ENCODE measurements around the gene INSR. TPM values are rescaled to one million over a fixed set of nuclear protein-coding genes. Genes with fewer than 3 reads are reported as not detected.

INSR gene
- total and polyA plus RNA-seq, 2 experiments from 2014 or later = 19.2 to 52.1 TPM

DNA sequence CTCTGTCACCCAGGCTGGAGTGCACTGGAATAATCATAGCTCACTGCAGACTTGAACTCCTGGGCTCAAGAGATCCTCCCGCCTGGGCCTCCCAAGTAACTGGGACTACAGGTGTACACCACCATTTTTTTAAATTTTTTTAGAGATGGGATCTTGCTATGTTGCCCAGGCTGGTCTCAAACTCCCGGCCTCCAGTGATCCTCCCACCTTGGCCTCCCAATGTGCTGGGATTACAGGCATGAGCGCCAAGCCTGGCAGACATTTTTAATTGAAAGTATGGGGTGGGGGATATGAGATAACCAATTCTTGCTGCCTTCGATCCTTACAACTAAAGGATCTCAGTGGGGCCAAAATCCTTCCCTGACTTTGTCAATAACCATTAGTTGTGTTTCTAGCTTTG is 132.9 kb downstream of the INSR start:
- H3K36me3 ChIP-seq (ENCODE audit: insufficient read depth) = peaks cover 7% of the 10 kb centered on the region; the same call in 1 of the 2 replicates
- H3K36me3 Mint-ChIP-seq (ENCODE audit: low read depth) = peaks cover 34% of the 10 kb centered on the region
- no peak overlapping the region for H3K27ac Mint-ChIP-seq

More for the DNA sequence above, 132.9 kb downstream of the INSR start:
- no peaks in the 10 kb centered on the region for H3F3A ChIP-seq (replicated peaks; ENCODE audit: low read depth)
- no peaks in the 10 kb centered on the region for H4K20me1 ChIP-seq (replicated peaks; ENCODE audit: insufficient read depth)
- Mint-ChIP-seq H3K4me1 (no peaks in the 10 kb centered on the region), H3K4me3 (no peak overlapping the region), H3K27me3 (ENCODE audit: insufficient read depth, low read depth, poor library complexity) (peaks cover 2% of the 10 kb centered on the region), H3K9me3 (no peaks in the 10 kb centered on the region)
- no peak for ATAC-seq
- H3K27ac ChIP-seq (ENCODE audit: low read depth) = no peak overlapping the region
- H3K4me1 ChIP-seq (ENCODE audit: insufficient read depth) = no peaks in the 10 kb centered on the region
- no peak for DNase-seq (ENCODE audit: low spot score)
- peaks cover 4% of the 10 kb centered on the region; the same call in 1 of the 2 replicates for H3K9me2 ChIP-seq (ENCODE audit: insufficient read depth)
- TF ChIP-seq POLR2AphosphoS5 (IDR thresholded peaks at IDR 0.05; ENCODE audit: low read depth) (no peak), JUNB (IDR thresholded peaks at IDR 0.05; ENCODE audit: unreplicated experiment) (no peak), ZNF331 (CRISPR knock-in tag; IDR thresholded peaks at IDR 0.05; ENCODE audit: low read depth) (no peak), EZH2phosphoT487 (IDR thresholded peaks at IDR 0.05; ENCODE audit: unreplicated experiment) (no peak), ZNF114 (CRISPR knock-in tag; IDR thresholded peaks at IDR 0.05) (no peak), STAT1 (IDR thresholded peaks at IDR 0.05; ENCODE audit: unreplicated experiment) (no peak), CREB1 (CRISPR knock-in tag; IDR thresholded peaks at IDR 0.05; ENCODE audit: low read depth) (no peak), NANOG (IDR thresholded peaks at IDR 0.05; ENCODE audit: borderline replicate concordance) (no peak), EZH2 (IDR thresholded peaks at IDR 0.05; ENCODE audit: low read depth, unreplicated experiment) (no peak)
- TF ChIP-seq, protein P1, sequence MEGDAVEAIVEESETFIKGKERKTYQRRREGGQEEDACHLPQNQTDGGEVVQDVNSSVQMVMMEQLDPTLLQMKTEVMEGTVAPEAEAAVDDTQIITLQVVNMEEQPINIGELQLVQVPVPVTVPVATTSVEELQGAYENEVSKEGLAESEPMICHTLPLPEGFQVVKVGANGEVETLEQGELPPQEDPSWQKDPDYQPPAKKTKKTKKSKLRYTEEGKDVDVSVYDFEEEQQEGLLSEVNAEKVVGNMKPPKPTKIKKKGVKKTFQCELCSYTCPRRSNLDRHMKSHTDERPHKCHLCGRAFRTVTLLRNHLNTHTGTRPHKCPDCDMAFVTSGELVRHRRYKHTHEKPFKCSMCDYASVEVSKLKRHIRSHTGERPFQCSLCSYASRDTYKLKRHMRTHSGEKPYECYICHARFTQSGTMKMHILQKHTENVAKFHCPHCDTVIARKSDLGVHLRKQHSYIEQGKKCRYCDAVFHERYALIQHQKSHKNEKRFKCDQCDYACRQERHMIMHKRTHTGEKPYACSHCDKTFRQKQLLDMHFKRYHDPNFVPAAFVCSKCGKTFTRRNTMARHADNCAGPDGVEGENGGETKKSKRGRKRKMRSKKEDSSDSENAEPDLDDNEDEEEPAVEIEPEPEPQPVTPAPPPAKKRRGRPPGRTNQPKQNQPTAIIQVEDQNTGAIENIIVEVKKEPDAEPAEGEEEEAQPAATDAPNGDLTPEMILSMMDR (conservative IDR thresholded peaks at IDR 0.05; ENCODE audit: low read depth in 2 of 2) = no peak
- TF ChIP-seq, protein P2, sequence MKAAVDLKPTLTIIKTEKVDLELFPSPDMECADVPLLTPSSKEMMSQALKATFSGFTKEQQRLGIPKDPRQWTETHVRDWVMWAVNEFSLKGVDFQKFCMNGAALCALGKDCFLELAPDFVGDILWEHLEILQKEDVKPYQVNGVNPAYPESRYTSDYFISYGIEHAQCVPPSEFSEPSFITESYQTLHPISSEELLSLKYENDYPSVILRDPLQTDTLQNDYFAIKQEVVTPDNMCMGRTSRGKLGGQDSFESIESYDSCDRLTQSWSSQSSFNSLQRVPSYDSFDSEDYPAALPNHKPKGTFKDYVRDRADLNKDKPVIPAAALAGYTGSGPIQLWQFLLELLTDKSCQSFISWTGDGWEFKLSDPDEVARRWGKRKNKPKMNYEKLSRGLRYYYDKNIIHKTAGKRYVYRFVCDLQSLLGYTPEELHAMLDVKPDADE (IDR thresholded peaks at IDR 0.05) = no peak
- TF ChIP-seq, protein P3, sequence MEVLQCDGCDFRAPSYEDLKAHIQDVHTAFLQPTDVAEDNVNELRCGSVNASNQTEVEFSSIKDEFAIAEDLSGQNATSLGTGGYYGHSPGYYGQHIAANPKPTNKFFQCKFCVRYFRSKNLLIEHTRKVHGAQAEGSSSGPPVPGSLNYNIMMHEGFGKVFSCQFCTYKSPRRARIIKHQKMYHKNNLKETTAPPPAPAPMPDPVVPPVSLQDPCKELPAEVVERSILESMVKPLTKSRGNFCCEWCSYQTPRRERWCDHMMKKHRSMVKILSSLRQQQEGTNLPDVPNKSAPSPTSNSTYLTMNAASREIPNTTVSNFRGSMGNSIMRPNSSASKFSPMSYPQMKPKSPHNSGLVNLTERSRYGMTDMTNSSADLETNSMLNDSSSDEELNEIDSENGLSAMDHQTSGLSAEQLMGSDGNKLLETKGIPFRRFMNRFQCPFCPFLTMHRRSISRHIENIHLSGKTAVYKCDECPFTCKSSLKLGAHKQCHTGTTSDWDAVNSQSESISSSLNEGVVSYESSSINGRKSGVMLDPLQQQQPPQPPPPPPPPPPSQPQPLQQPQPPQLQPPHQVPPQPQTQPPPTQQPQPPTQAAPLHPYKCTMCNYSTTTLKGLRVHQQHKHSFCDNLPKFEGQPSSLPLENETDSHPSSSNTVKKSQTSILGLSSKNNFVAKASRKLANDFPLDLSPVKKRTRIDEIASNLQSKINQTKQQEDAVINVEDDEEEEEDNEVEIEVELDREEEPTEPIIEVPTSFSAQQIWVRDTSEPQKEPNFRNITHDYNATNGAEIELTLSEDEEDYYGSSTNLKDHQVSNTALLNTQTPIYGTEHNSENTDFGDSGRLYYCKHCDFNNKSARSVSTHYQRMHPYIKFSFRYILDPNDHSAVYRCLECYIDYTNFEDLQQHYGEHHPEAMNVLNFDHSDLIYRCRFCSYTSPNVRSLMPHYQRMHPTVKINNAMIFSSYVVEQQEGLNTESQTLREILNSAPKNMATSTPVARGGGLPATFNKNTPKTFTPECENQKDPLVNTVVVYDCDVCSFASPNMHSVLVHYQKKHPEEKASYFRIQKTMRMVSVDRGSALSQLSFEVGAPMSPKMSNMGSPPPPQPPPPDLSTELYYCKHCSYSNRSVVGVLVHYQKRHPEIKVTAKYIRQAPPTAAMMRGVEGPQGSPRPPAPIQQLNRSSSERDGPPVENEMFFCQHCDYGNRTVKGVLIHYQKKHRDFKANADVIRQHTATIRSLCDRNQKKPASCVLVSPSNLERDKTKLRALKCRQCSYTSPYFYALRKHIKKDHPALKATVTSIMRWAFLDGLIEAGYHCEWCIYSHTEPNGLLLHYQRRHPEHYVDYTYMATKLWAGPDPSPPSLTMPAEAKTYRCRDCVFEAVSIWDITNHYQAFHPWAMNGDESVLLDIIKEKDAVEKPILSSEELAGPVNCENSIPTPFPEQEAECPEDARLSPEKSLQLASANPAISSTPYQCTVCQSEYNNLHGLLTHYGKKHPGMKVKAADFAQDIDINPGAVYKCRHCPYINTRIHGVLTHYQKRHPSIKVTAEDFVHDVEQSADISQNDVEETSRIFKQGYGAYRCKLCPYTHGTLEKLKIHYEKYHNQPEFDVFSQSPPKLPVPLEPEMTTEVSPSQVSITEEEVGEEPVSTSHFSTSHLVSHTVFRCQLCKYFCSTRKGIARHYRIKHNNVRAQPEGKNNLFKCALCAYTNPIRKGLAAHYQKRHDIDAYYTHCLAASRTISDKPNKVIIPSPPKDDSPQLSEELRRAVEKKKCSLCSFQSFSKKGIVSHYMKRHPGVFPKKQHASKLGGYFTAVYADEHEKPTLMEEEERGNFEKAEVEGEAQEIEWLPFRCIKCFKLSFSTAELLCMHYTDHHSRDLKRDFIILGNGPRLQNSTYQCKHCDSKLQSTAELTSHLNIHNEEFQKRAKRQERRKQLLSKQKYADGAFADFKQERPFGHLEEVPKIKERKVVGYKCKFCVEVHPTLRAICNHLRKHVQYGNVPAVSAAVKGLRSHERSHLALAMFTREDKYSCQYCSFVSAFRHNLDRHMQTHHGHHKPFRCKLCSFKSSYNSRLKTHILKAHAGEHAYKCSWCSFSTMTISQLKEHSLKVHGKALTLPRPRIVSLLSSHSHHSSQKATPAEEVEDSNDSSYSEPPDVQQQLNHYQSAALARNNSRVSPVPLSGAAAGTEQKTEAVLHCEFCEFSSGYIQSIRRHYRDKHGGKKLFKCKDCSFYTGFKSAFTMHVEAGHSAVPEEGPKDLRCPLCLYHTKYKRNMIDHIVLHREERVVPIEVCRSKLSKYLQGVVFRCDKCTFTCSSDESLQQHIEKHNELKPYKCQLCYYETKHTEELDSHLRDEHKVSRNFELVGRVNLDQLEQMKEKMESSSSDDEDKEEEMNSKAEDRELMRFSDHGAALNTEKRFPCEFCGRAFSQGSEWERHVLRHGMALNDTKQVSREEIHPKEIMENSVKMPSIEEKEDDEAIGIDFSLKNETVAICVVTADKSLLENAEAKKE (CRISPR knock-in tag; IDR thresholded peaks at IDR 0.05) = no peak
- TF ChIP-seq, protein P4, sequence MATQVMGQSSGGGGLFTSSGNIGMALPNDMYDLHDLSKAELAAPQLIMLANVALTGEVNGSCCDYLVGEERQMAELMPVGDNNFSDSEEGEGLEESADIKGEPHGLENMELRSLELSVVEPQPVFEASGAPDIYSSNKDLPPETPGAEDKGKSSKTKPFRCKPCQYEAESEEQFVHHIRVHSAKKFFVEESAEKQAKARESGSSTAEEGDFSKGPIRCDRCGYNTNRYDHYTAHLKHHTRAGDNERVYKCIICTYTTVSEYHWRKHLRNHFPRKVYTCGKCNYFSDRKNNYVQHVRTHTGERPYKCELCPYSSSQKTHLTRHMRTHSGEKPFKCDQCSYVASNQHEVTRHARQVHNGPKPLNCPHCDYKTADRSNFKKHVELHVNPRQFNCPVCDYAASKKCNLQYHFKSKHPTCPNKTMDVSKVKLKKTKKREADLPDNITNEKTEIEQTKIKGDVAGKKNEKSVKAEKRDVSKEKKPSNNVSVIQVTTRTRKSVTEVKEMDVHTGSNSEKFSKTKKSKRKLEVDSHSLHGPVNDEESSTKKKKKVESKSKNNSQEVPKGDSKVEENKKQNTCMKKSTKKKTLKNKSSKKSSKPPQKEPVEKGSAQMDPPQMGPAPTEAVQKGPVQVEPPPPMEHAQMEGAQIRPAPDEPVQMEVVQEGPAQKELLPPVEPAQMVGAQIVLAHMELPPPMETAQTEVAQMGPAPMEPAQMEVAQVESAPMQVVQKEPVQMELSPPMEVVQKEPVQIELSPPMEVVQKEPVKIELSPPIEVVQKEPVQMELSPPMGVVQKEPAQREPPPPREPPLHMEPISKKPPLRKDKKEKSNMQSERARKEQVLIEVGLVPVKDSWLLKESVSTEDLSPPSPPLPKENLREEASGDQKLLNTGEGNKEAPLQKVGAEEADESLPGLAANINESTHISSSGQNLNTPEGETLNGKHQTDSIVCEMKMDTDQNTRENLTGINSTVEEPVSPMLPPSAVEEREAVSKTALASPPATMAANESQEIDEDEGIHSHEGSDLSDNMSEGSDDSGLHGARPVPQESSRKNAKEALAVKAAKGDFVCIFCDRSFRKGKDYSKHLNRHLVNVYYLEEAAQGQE (IDR thresholded peaks at IDR 0.05; ENCODE audit: unreplicated experiment) = no peak
- no peaks in the 10 kb centered on the region for H3K79me2 ChIP-seq (replicated peaks; ENCODE audit: insufficient read depth)
- no peak overlapping the region for H2AFZ ChIP-seq
- H3K27me3 ChIP-seq (ENCODE audit: insufficient read depth) = no peaks in the 10 kb centered on the region
- no peak overlapping the region for H3K4me3 ChIP-seq
- H3K4me2 ChIP-seq = no peak overlapping the region
